ENCODE measurements around the gene ARHGEF16. TPM values are rescaled to one million over a fixed set of nuclear protein-coding genes. Genes with fewer than 3 reads are reported as not detected.

The ARHGEF16 gene
- total RNA-seq, 1 donor from 2014 or later = 2.0 TPM

DNA sequence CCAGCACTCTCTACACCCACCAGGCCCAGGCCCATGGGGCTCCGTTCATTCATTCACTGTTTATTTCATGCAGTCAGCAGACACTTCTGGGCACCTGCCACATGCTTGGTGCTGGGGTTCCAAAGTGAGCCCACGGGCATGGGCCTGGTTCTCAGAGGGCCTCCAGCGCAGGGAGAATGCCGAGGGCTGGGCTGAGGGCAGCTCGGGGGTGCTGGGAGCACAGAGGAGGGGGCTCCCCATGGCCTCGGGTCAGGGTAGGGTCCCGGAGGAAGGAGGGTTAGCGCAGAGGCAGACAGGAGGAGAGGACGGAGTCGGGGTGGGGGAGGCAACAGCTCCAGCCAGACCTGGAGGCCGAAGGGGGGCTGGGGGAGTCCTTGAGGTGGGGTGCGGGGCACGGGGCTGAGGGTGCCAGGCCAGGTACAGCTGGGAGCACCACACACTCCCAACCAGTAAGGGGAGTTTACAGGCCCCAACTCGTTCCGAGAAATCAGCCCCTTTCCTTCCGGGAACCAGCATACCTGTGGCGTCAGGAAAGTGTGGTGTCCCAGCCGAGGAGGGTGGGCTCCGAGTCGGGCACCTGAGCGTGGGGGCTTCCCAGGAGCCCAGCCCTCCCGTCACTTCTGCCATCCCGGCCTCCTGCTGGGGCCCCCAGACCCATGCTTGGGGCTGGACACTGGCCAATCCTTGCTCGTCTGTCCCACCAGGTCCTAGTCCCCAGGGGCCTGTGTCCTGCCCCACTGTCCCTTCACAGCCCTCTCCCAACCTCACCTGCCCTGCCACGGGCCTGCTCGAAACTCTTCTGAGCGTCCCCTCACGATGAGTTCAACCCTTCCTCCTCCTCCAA, 10.8 kb downstream of the ARHGEF16 start:
- H3K4me1 Mint-ChIP-seq (ENCODE audit: low read depth) = peaks cover 16% of the 10 kb centered on the region
- H3K27ac Mint-ChIP-seq (ENCODE audit: unreplicated experiment) = no peak overlapping the region
- no peaks in the 10 kb centered on the region for H3K36me3 Mint-ChIP-seq (ENCODE audit: low read depth)
- H3K9me3 Mint-ChIP-seq (ENCODE audit: low read depth) = no peaks in the 10 kb centered on the region
- TF ChIP-seq, protein P1, sequence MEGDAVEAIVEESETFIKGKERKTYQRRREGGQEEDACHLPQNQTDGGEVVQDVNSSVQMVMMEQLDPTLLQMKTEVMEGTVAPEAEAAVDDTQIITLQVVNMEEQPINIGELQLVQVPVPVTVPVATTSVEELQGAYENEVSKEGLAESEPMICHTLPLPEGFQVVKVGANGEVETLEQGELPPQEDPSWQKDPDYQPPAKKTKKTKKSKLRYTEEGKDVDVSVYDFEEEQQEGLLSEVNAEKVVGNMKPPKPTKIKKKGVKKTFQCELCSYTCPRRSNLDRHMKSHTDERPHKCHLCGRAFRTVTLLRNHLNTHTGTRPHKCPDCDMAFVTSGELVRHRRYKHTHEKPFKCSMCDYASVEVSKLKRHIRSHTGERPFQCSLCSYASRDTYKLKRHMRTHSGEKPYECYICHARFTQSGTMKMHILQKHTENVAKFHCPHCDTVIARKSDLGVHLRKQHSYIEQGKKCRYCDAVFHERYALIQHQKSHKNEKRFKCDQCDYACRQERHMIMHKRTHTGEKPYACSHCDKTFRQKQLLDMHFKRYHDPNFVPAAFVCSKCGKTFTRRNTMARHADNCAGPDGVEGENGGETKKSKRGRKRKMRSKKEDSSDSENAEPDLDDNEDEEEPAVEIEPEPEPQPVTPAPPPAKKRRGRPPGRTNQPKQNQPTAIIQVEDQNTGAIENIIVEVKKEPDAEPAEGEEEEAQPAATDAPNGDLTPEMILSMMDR (IDR thresholded peaks at IDR 0.05) = no peak
- H3K4me3 Mint-ChIP-seq (ENCODE audit: unreplicated experiment) = no peak overlapping the region
- H3K27me3 Mint-ChIP-seq (ENCODE audit: low read depth) = no peaks in the 10 kb centered on the region
- peak; percentile 74 for DNase-seq (ENCODE audit: low spot score)

DNA sequence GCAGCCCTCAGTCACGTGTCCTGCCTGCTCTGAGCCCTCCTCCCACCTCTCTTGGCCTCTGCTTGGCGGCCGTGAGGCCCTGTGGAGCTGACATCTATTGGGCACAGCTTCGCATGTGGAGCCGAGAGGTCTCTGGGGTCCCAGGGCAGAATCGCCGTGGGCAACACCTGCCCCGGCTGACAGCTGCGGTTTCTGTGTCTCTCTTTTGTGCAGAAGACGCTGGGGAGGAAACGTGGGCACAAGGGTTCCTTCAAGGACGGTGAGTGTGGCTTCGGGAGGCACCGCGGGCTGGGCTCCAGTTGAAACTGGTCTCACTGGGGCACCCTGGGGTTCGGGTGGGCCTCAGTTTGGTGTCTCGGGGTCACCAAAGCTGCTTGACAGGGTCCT, 11.5 kb downstream of the ARHGEF16 start:
- peak; percentile 80 for DNase-seq (ENCODE audit: low spot score)
- TF ChIP-seq, protein P1 (IDR thresholded peaks at IDR 0.05) = no peak
- no peaks in the 10 kb centered on the region for H3K36me3 Mint-ChIP-seq (ENCODE audit: low read depth)
- no peak overlapping the region for H3K4me3 Mint-ChIP-seq (ENCODE audit: unreplicated experiment)
- no peak overlapping the region for H3K27ac Mint-ChIP-seq (ENCODE audit: unreplicated experiment)
- H3K9me3 Mint-ChIP-seq (ENCODE audit: low read depth) = no peaks in the 10 kb centered on the region
- peaks cover 16% of the 10 kb centered on the region for H3K4me1 Mint-ChIP-seq (ENCODE audit: low read depth)
- no peaks in the 10 kb centered on the region for H3K27me3 Mint-ChIP-seq (ENCODE audit: low read depth)

DNA sequence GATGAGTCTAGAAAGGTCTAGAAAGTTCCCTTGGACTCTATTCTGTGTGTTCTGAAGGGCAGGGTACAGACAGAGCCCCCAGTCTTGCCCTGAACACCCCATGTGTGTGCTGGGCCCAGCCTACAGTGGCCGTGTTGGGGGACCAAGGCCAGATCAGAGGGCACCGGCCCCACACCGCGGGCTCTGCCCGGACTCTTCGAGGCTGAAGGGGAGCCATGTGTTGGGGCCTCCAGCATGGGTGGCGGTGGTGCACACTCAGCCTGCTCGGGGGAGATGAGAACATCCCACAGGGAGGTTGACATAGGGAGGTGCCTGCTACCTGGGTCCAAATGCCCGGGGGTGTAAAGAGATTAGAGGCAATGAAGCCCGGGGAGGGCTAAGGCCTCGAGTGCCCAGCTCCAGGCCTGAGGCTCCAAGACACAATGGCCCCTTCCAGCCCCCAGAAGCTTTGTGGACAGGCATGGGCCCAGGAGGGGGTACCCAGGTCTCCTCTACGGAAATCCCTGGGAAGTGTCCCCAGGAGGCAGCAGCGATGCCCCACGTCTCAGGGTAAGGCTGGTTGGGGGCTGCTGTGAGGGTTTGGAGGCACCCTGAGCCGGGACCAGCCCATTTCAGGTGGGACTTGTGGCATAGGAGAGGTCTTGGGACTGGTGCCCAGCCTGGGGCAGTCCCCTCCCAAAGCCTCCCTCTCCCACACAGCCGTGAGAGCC, 12.1 kb downstream of the ARHGEF16 start:
- Mint-ChIP-seq H3K9me3 (ENCODE audit: low read depth) (no peaks in the 10 kb centered on the region), H3K4me3 (ENCODE audit: unreplicated experiment) (no peak overlapping the region), H3K27me3 (ENCODE audit: low read depth) (no peaks in the 10 kb centered on the region), H3K36me3 (ENCODE audit: low read depth) (no peaks in the 10 kb centered on the region), H3K4me1 (ENCODE audit: low read depth) (peaks cover 18% of the 10 kb centered on the region), H3K27ac (ENCODE audit: unreplicated experiment) (no peak overlapping the region)
- peak; percentile 85 for DNase-seq (ENCODE audit: low spot score)
- TF ChIP-seq, protein P1 (IDR thresholded peaks at IDR 0.05) = no peak

DNA sequence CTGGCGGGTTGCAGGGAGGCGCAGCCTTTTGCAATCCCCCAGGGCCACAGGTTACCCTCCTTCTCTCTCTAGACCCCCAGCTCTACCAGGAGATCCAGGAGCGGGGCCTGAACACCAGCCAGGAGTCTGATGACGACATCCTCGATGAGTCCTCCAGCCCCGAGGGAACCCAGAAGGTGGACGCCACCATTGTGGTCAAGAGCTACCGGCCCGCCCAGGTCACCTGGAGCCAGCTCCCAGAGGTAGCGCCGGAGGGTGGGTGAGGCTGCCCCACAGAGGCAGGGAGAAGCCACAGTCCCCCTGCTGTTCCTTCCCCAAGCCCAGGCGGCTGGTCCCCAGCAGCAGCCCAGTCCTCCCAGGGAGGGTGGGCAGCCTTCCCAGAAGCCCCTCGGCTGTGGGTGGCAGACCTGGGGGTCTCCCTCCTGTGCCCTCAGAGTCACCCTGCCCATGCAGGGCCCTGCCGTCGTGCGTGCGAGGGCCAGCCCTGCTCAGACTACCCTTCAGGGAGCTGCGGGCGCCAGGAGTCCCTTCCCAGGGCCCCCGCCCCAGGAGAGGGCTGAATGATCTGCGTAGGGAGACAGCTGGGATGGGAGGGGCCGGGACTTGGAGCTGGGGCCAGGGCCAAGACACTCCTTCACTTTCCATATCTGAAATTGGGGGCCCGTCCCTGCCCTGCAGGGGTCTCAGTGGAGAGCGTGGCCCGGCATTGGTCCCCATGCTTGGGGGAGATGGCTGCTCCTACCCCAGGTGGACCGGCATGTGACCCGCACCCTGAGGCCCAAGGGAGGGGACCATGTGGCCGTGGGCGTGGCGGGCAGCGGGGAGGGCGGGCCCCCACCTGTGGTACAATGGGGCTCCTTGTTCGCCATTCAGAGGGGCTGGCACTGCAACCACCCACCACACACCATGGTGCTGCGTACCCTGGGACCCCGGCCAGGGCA, 12.9 kb downstream of the ARHGEF16 start:
- H3K9me3 Mint-ChIP-seq (ENCODE audit: low read depth) = no peaks in the 10 kb centered on the region
- no peaks in the 10 kb centered on the region for H3K27me3 Mint-ChIP-seq (ENCODE audit: low read depth)
- H3K27ac Mint-ChIP-seq (ENCODE audit: unreplicated experiment) = no peak overlapping the region
- TF ChIP-seq, protein P1 (IDR thresholded peaks at IDR 0.05) = no peak
- peak; percentile 84 for DNase-seq (ENCODE audit: low spot score)
- H3K36me3 Mint-ChIP-seq (ENCODE audit: low read depth) = no peaks in the 10 kb centered on the region
- peaks cover 22% of the 10 kb centered on the region for H3K4me1 Mint-ChIP-seq (ENCODE audit: low read depth)
- no peak overlapping the region for H3K4me3 Mint-ChIP-seq (ENCODE audit: unreplicated experiment)
